Measurements from ENCODE around the gene LRRC27. TPM values are rescaled to one million over a fixed set of nuclear protein-coding genes. Genes with fewer than 3 reads are reported as not detected.

Gene LRRC27
- total and polyA plus RNA-seq, 12 donors: 6.5 to 17.6 (median 9.9) TPM

GRCh38 chr10:132324186-132324585 lies 7.8 kb upstream of the LRRC27 start:
- H3K9me3 ChIP-seq (replicated peaks in 1 of 3): no peaks in the 10 kb centered on the region
- intact Hi-C loops (cut with DNase I): no loop called here
- peaks cover 21 to 39% of the 10 kb centered on the region in 2 donors for H3K4me1 ChIP-seq (replicated peaks in 1 of 2)
- no peak for TF ChIP-seq CTCF (IDR thresholded peaks at IDR 0.05)
- TF ChIP-seq POLR2A (IDR thresholded peaks at IDR 0.05): no peak
- 74 to 91% (median 80%) methylated on average over 1 of the region's 1 CpG for WGBS, 4 donors
- no peak overlapping the region for H3K4me3 ChIP-seq
- no peaks in the 10 kb centered on the region for H3K27me3 ChIP-seq
- H3K36me3 ChIP-seq (replicated peaks in 1 of 2): no peaks in the 10 kb centered on the region
- H3K27ac ChIP-seq: peak overlapping the region in 1 of 5 donors; percentile 56
- DNase-seq: peak in 1 of 7 donors; percentile 8

DNA sequence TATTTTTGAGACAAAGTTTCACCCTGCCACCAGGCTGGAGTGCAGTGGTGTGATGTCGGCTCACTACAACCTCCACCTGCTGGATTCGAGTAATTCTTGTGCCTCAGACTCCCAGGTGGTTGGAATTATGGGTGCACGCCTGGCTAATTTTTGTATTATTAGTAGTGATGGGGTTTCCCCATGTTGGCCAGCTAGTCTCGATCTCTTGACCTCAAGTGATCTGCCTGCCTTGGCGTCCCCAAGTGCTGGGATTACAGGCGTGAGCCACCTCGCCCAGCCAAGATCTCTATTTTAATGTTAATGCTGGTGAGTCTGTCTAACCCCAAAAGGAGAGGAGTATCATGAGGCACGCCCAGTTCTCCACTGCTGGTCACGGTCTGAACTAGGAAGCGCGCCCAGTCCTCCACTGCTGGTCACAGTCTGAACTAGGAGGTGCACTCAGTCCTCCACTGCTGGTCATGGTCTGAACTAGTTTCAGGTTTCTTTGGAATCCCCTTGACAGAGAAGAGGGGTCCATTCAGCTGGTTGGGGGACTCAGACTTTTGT lies 5.6 kb upstream of the LRRC27 start:
- intact Hi-C loops (cut with DNase I): no loop called here
- Histone ChIP-seq H3K9me3 (replicated peaks in 1 of 3) (no peaks in the 10 kb centered on the region), H3K4me1 (replicated peaks in 1 of 2) (peaks cover 26 to 44% of the 10 kb centered on the region in 2 donors), H3K36me3 (replicated peaks in 1 of 2) (no peaks in the 10 kb centered on the region), H3K27ac (no peak overlapping the region), H3K27me3 (no peaks in the 10 kb centered on the region), H3K4me3 (no peak overlapping the region)
- DNase-seq: no peak
- no peak for TF ChIP-seq CTCF (IDR thresholded peaks at IDR 0.05)
- no peak for TF ChIP-seq POLR2A (IDR thresholded peaks at IDR 0.05)
- 88 to 100% (median 99%) methylated on average over 4 to 11 of the region's 11 CpGs for WGBS, 4 donors

GRCh38 chr10:132326925-132327324 lies 5.1 kb upstream of the LRRC27 start:
- Histone ChIP-seq H3K9me3 (replicated peaks in 1 of 3) (no peaks in the 10 kb centered on the region), H3K27me3 (no peaks in the 10 kb centered on the region), H3K4me3 (no peak overlapping the region), H3K36me3 (replicated peaks in 1 of 2) (no peaks in the 10 kb centered on the region), H3K4me1 (replicated peaks in 1 of 2) (peaks cover 26 to 44% of the 10 kb centered on the region in 2 donors), H3K27ac (no peak overlapping the region)
- intact Hi-C loops (cut with DNase I): no loop called here
- DNase-seq: no peak
- 85 to 92% (median 89%) methylated on average over 4 of the region's 4 CpGs for WGBS, 4 donors
- TF ChIP-seq CTCF (IDR thresholded peaks at IDR 0.05): no peak
- no peak for TF ChIP-seq POLR2A (IDR thresholded peaks at IDR 0.05)

DNA sequence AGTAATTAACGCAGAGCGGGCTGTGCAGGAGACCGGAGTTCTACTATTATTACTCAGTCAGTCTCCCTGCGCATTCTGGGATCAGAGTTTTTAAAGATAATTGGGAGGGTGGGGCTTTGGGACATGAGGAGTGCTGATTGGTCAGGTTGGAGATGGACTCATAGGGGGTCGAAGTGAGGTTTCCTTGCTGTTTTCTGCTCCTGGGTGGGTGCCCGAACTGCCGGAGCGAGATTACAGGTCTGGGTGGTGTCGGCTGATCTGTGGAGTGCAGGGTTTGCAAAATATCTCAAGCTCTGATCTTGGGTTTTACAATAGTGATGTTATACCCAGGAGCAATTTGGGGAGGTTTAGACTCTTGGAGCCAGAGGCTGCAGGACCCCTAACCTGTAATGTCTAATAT lies 3.9 kb upstream of the LRRC27 start:
- Histone ChIP-seq H3K36me3 (replicated peaks in 1 of 2) (no peaks in the 10 kb centered on the region), H3K4me1 (replicated peaks in 1 of 2) (peaks cover 29 to 41% of the 10 kb centered on the region in 2 donors), H3K4me3 (no peak overlapping the region), H3K27ac (no peak overlapping the region), H3K27me3 (no peaks in the 10 kb centered on the region), H3K9me3 (replicated peaks in 1 of 3) (no peaks in the 10 kb centered on the region)
- DNase-seq: no peak
- 90 to 99% (median 96%) methylated on average over 9 of the region's 9 CpGs for WGBS, 4 donors
- intact Hi-C loops (cut with DNase I): no loop called here
- TF ChIP-seq POLR2A (IDR thresholded peaks at IDR 0.05) (no peak), CTCF (IDR thresholded peaks at IDR 0.05) (no peak)

All from adrenal gland (tissue), 12 donors.